Measurements from ENCODE around the gene ZNF331.

The ZNF331 gene

DNA sequence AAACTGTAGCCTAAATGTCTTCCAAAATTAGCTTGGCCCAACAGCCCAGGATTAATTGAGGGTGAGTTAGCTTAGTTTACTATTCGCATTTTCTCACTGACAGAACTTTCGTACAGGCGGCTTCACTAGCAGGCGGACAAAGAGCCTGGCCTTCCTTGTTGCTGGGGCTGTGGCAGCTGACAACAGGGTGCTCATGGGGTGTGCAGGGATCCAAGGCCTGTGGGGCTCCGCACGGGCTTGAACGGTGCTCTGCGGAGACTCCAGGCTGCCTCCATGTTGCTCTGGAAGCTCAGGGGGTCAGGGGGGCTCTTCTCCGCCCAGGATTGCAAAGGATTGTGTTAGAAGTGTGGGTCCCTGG is 57.5 kb downstream of the ZNF331 start:
- Histone ChIP-seq H3F3A (ENCODE audit: insufficient read depth) (no peaks in the 10 kb centered on the region), H2AFZ (ENCODE audit: low read depth, low read length, severe bottlenecking) (no peak overlapping the region), H4K20me1 (ENCODE audit: low read depth, low read length) (no peaks in the 10 kb centered on the region), H3K27ac (ENCODE audit: low read depth, low read length) (no peak overlapping the region), H3K9me3 (ENCODE audit: insufficient read depth, low read length) (no peaks in the 10 kb centered on the region), H3K9ac (ENCODE audit: low read length) (no peak overlapping the region), H3K9me2 (replicated peaks; ENCODE audit: insufficient read depth, low read length) (no peaks in the 10 kb centered on the region), H3K36me3 (ENCODE audit: low read length) (no peaks in the 10 kb centered on the region), H3K4me3 (ENCODE audit: insufficient read depth, low read length, poor library complexity, severe bottlenecking) (no peak overlapping the region), H3K79me2 (ENCODE audit: insufficient read depth, low read length) (no peaks in the 10 kb centered on the region), H3K4me2 (ENCODE audit: low read depth, low read length, poor library complexity, severe bottlenecking) (no peak overlapping the region), H3K27me3 (ENCODE audit: low read length) (no peaks in the 10 kb centered on the region)
- TF ChIP-seq, protein P1, sequence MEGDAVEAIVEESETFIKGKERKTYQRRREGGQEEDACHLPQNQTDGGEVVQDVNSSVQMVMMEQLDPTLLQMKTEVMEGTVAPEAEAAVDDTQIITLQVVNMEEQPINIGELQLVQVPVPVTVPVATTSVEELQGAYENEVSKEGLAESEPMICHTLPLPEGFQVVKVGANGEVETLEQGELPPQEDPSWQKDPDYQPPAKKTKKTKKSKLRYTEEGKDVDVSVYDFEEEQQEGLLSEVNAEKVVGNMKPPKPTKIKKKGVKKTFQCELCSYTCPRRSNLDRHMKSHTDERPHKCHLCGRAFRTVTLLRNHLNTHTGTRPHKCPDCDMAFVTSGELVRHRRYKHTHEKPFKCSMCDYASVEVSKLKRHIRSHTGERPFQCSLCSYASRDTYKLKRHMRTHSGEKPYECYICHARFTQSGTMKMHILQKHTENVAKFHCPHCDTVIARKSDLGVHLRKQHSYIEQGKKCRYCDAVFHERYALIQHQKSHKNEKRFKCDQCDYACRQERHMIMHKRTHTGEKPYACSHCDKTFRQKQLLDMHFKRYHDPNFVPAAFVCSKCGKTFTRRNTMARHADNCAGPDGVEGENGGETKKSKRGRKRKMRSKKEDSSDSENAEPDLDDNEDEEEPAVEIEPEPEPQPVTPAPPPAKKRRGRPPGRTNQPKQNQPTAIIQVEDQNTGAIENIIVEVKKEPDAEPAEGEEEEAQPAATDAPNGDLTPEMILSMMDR (IDR thresholded peaks at IDR 0.05; ENCODE audit: insufficient read depth, low read length, poor library complexity, severe bottlenecking): no peak
- TF ChIP-seq EZH2phosphoT487 (conservative IDR thresholded peaks at IDR 0.05; ENCODE audit: low read length): no peak

DNA sequence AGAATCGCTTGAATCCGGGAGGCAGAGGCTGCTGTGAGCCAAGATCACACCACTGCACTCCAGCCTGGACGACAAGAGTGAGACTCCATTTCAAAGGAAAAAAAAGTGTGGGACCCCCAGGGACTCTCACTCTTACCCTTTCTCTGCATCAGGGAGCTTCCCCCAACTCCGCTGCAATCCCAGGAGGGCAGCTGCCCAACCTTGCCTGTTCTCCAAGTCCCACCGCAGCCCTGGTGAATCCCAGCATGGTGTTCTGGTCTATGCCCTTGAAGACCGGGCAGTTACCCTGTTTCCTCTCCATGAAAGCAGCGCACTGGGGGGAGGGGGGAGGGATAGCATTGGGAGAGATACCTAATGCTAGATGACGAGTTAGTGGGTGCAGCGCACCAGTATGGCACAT is 58.1 kb downstream of the ZNF331 start:
- TF ChIP-seq, protein P1 (IDR thresholded peaks at IDR 0.05; ENCODE audit: insufficient read depth, low read length, poor library complexity, severe bottlenecking): no peak
- no peak for TF ChIP-seq EZH2phosphoT487 (conservative IDR thresholded peaks at IDR 0.05; ENCODE audit: low read length)
- no peak overlapping the region for H3K9ac ChIP-seq (ENCODE audit: low read length)
- no peak overlapping the region for H3K27ac ChIP-seq (ENCODE audit: low read depth, low read length)
- no peak overlapping the region for H2AFZ ChIP-seq (ENCODE audit: low read depth, low read length, severe bottlenecking)
- H3K27me3 ChIP-seq (ENCODE audit: low read length): no peaks in the 10 kb centered on the region
- no peaks in the 10 kb centered on the region for H3K79me2 ChIP-seq (ENCODE audit: insufficient read depth, low read length)
- no peak overlapping the region for H3K4me3 ChIP-seq (ENCODE audit: insufficient read depth, low read length, poor library complexity, severe bottlenecking)
- no peaks in the 10 kb centered on the region for H3F3A ChIP-seq (ENCODE audit: insufficient read depth)
- no peaks in the 10 kb centered on the region for H3K9me3 ChIP-seq (ENCODE audit: insufficient read depth, low read length)
- no peak overlapping the region for H3K4me2 ChIP-seq (ENCODE audit: low read depth, low read length, poor library complexity, severe bottlenecking)
- no peaks in the 10 kb centered on the region for H3K36me3 ChIP-seq (ENCODE audit: low read length)
- H4K20me1 ChIP-seq (ENCODE audit: low read depth, low read length): no peaks in the 10 kb centered on the region
- H3K9me2 ChIP-seq (replicated peaks; ENCODE audit: insufficient read depth, low read length): no peaks in the 10 kb centered on the region

DNA sequence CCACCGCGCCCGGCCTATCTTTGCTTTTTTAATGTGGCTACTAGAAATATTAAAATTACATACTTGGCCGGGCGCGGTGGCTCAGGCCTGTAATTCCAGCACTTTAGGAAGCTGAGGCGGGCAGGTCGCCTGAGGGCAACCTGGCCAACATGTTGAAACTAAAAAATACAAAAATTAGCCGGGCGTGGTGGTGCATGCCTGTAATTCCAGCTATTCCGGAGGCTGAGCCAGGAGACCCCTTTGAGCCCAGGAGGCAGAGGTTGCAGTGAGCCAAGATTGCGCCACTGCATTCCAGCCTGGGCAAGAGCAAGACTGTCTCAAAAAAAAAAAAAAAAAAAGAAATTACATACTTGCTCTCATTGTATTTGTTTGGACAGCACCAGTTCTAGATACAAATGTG is 59.1 kb downstream of the ZNF331 start:
- Histone ChIP-seq H3K4me2 (ENCODE audit: low read depth, low read length, poor library complexity, severe bottlenecking) (no peak overlapping the region), H3K27me3 (ENCODE audit: low read length) (no peaks in the 10 kb centered on the region), H3K9me3 (ENCODE audit: insufficient read depth, low read length) (no peaks in the 10 kb centered on the region), H3K9me2 (replicated peaks; ENCODE audit: insufficient read depth, low read length) (no peaks in the 10 kb centered on the region), H3F3A (ENCODE audit: insufficient read depth) (no peaks in the 10 kb centered on the region), H3K36me3 (ENCODE audit: low read length) (no peaks in the 10 kb centered on the region), H3K79me2 (ENCODE audit: insufficient read depth, low read length) (no peaks in the 10 kb centered on the region), H3K9ac (ENCODE audit: low read length) (no peak overlapping the region), H4K20me1 (ENCODE audit: low read depth, low read length) (no peaks in the 10 kb centered on the region), H2AFZ (ENCODE audit: low read depth, low read length, severe bottlenecking) (no peak overlapping the region), H3K4me3 (ENCODE audit: insufficient read depth, low read length, poor library complexity, severe bottlenecking) (no peak overlapping the region), H3K27ac (ENCODE audit: low read depth, low read length) (no peak overlapping the region)
- no peak for TF ChIP-seq EZH2phosphoT487 (conservative IDR thresholded peaks at IDR 0.05; ENCODE audit: low read length)
- TF ChIP-seq, protein P1 (IDR thresholded peaks at IDR 0.05; ENCODE audit: insufficient read depth, low read length, poor library complexity, severe bottlenecking): no peak

DNA sequence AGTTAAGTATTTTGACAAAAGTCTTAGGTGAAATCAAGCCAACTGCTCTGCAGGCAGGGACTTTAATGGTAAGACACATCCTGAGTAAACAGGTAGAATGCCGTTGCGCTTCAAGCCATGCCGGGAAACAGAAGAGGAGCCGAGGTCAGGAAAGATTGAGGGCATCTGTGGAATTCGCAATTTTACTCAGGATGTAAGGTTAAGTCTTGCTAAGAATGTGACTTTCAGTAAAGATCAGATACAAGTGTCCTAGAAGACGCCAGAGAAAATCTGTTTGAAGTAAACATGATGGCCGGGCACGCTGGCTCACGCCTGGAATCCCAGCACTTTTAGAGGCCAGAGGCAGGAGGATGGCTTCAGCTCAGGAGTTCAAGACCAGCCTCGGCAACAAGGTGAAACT is 60.4 kb downstream of the ZNF331 start:
- Histone ChIP-seq H3K9me2 (replicated peaks; ENCODE audit: insufficient read depth, low read length) (no peaks in the 10 kb centered on the region), H3K4me3 (ENCODE audit: insufficient read depth, low read length, poor library complexity, severe bottlenecking) (no peak overlapping the region), H3K4me2 (ENCODE audit: low read depth, low read length, poor library complexity, severe bottlenecking) (no peak overlapping the region), H3K27me3 (ENCODE audit: low read length) (no peaks in the 10 kb centered on the region), H3K36me3 (ENCODE audit: low read length) (no peaks in the 10 kb centered on the region), H3F3A (ENCODE audit: insufficient read depth) (no peaks in the 10 kb centered on the region), H3K9ac (ENCODE audit: low read length) (no peak overlapping the region), H4K20me1 (ENCODE audit: low read depth, low read length) (no peaks in the 10 kb centered on the region), H2AFZ (ENCODE audit: low read depth, low read length, severe bottlenecking) (no peak overlapping the region), H3K27ac (ENCODE audit: low read depth, low read length) (no peak overlapping the region), H3K9me3 (ENCODE audit: insufficient read depth, low read length) (no peaks in the 10 kb centered on the region), H3K79me2 (ENCODE audit: insufficient read depth, low read length) (no peaks in the 10 kb centered on the region)
- TF ChIP-seq EZH2phosphoT487 (conservative IDR thresholded peaks at IDR 0.05; ENCODE audit: low read length): no peak
- TF ChIP-seq, protein P1 (IDR thresholded peaks at IDR 0.05; ENCODE audit: insufficient read depth, low read length, poor library complexity, severe bottlenecking): no peak

Data from SU-DHL-6 (cell line).